HUDEP-2 (cell line): Measurements from ENCODE around the gene GALNT18.

Source experiments
- DNase-seq, 76 experiments: peaks; one replicate each; lab custom pipeline; 2025; ENCODE audit not compliant: unreplicated experiment in 76 of 76; lab: John Stamatoyannopoulos, UW

GALNT18 gene

DNA sequence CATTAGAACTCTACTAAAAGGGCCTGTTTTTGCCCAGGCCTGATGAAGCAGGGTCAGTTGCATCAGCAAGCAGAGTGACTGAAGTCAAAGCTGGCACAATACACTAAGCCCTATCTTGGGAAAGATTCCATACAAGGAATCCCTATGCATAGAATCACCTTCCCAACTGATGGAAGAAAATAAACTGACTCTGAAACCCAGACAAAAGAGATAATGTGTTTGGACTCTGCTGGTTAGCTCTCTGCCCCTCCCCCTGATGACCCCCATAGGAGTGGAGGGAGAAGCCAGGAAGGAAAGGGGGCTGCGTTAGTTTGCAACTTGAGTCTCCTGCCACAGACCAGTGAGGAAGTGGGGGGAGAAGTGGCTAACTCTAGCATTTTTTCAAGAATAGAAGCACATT lies 32.9 kb downstream of the GALNT18 start:
- DNase-seq: no peak

DNA sequence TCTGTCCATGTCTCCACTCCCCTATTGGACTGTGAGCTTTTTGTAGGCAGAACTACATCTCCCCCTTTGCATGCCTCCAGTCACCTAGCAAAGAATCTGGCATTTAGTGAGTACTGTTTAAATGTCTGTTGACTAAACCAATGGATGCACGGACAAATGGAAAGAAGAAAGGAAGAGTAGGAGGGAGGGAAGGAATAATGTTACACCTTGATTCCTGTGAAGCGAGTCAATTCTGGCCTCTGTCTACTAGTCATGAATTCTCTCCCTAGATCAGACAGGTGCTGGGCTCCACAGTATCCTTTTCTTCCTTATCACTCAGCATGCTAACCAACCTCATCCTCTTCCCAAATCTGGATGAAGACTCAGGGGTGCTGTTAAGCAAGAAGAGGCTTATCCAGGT lies 33.6 kb downstream of the GALNT18 start:
- DNase-seq: no peak

DNA sequence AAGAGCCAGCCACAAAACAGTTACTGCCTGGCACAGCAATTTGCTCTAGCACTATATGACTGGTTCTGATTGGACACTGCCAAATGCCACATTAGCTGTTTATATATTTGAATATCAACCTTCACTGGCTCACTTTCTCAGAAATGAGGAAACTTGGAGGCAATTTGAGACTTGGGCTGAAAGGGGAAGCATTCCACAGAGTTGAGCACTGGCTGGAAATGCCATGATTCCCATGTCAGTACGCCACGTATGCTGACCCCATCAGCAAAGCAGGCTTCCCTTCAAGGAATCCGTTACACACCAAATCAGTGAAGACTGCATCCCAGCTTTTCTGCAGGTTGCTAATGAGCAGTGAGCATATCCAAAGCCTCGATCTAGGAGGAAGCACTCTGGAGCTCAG lies 34.7 kb downstream of the GALNT18 start:
- no peak for DNase-seq

DNA sequence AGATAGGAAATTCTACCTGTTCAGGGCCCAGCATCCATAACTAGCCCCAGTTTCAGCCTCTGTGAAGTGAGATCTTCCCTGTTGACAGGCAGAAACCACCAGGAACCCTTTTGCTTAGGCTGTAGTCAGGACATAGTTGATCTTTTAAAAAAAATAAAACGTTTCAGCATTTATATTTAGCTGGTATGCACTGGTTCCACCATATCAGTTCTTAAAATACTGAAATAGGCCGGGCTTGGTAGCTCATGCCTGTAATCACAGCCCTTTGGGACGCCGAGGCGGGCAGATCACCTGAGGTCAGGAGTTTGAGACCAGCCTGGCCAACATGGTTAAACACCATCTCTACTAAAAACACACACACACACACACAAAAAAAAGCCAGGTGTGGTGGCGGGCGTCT lies 35.3 kb downstream of the GALNT18 start:
- DNase-seq: no peak

DNA sequence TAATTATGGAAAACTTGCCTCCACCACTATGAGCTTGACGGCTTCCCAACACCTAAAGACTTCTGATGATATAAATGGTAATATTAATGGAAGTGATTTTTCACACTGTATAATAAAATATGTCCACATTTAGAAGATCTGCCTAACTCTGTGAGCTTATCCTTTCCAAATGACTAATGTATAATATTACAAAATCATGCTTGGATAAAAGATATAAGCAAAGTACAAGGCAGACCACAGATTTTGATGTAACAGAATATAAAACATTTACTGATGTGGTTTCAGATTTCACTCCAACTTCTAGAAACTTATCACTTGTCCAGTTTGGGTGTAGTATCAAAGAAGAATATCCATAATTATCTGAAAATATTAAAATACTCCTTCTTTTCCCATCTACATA lies 36.9 kb downstream of the GALNT18 start:
- DNase-seq: no peak

DNA sequence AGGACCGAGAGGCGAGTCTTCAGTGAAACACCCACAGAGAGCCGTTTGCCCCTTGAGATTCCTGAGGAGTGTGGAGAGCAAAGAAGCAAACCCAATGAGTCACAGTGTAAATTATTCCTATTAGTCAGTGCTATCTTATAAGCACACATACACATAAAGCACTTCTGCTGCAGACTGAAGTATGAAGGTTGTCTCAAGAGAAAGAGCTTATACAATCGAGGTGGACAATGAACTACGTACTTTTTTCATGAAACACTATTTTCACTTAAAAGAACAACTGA lies 37.3 kb downstream of the GALNT18 start:
- DNase-seq: no peak

DNA sequence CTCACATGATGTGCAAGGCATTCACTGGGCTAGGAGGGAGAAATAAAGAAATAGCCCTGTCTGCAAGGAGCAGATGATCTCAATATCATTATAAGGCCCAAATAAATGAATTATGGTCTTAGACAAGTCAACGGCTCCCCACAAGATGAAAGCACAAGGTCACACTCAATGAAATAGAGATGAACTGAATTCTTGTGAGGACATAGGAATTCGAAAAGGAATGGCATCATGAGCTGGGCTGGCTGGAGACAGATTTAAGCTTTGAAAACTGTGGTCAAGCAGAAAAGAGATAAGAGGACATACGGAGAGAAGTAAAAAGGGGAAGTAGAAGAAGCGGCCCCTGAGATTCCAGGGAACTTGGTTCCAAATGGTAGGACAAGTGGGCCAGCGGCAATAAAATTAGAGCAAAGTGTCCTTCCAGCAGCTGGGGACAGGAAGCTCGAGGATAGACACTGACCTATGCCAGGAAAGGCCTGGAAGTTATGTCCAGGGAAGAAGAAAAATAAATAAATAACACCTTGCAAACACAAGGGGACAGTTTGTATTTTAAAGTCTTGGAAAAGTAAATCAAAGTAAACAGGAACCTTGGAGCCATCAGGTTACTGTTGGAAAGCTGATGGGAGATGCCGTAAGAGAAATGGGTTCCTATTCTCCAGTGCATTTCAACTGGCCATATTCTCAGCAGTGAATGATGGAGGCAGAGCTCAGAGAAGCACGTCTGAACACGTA lies 37.8 kb downstream of the GALNT18 start:
- DNase-seq: no peak

DNA sequence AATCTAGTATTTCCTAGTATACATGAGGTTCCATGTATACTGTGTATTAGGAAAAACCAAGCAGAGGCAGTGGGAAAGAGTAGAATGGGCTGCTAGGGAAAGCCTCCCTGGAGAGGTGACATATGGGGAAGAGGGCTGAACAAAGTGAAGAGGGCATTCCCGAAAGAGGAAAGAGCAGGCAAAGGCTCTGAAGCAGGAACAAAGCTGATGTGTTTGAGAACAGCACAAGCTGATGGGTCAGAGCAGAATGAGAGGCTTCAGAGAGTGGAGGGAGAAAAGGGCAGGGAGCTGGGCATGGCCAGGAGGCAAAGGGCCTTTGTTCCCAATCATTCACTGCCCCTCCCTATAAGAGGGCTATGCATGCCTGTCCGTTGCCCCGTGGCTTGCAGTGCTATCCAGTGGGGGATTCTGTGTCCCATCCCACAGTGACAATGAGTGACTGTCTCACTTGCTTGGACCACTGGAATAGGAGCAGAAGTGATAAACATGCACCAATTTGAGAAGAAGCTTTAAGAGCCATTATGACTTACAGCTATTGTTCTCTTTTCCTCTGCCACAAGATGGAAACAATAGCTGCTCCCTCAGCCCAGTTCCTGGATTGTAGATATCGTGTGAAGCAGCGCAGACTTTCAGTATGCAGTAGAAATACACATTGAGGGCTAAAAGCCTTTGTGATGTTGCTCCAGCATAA lies 39.6 kb downstream of the GALNT18 start:
- no peak for DNase-seq

DNA sequence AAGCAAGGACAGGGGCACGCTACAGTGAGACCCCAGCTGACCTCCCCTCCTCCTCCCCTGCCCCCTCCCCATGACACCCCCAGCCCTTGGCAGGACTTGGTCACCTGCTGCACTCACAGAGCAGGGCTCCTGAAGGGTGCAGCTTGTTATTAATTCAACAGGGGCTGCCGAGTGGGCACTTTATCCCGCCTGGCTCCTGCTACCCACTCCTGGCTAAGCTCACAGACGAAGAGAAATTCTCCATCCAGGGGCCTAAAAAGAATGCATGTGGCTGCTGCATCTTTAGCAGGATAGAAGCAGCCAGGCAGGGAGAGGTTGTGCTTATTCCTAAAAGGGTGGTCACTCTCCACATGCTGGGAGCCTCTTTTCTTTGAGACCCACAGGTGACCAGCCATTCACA lies 40.3 kb downstream of the GALNT18 start:
- no peak for DNase-seq

DNA sequence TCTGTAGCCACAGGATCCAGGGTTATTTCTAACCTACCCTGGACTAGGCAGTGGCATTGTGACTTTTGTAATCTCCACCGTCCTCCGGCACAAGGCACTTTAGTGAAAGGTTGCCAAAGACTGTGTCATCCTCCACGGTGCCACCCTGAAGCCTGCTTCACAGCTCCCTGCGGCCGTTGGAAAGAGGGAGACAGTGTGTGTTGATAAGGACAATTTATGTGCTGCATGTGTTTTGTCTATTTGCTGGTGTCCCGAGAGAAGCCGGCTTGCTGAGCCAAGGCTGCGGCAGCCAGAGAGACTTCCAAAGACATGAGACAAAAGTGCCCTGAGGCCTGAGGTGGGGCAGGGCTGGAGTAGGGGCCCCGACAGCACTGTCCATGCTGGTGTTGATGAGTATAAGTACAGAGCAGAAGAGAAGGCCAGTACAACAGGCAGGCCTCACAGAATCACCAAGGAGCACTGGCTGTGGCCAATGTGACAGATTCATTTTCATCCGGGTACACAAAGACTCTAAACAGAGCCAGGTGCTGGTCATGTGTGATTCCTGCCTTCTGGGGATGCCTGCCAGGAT lies 40.9 kb downstream of the GALNT18 start:
- peak in 5 of 76 experiments; percentile 18 to 67 (median 32) for DNase-seq

DNA sequence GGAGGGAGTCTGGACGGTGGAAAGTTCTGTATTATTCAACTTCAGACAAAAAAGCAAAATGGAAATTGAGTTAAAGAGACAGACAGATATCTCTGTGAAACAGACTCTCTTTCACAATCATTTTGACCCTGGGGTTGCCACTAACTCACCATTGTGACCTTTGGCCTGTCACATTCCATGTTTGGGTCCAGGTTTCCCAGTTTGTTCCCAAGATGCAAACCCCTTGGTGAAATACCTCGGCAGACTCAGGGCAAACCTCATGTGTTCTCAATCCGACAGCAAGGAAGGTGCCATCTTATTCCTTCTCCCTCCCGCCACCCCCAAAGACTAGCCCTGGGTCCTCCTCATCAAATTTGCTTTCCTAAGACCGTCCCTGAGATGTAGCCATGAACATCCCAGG lies 41.8 kb downstream of the GALNT18 start:
- no peak for DNase-seq

DNA sequence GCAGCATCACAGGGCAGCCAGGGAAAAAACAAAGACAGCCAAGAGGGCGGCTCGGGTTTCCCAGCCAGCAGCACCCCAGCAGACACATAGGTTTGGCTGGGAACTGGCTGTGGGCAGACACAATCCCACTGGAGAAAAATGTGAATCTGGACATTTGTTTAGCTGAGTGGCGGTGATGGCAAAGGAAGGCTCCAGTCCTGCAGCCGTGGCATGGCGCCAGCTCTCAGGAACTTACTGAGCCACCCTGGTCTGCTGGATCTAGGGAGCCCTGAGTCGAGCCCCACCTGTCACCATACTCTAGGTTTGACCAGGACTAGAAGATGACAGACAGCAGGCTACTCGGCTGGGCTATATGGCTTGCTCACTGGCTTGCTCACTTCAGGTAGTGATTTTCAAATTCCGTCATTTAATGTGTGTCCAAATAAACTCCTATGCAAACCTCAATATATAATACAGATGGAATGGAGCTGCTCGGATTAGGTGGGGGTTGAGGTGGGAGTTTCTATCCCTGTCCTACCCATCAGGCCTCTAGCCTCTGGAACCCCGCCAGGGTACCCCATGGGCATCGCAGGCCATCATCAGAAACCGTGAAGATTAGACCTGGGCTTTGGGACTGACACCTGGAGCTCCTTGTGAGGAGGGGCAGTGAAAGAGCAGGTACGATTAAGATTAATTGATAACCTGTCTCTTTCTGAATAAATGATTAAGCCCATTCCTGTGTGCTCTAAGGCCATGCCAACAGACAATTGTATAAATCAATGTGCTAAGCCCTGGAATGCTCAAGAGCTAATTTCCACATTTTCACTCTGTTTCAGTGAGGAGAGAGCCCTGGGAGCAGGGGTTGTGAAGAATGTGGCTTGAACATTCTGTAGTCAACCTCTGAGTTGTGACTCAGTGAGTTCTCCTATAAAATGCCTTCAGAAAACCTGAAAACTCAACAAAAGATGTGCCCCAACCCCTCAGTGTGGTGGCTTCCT lies 42.5 kb downstream of the GALNT18 start:
- DNase-seq: no peak

DNA sequence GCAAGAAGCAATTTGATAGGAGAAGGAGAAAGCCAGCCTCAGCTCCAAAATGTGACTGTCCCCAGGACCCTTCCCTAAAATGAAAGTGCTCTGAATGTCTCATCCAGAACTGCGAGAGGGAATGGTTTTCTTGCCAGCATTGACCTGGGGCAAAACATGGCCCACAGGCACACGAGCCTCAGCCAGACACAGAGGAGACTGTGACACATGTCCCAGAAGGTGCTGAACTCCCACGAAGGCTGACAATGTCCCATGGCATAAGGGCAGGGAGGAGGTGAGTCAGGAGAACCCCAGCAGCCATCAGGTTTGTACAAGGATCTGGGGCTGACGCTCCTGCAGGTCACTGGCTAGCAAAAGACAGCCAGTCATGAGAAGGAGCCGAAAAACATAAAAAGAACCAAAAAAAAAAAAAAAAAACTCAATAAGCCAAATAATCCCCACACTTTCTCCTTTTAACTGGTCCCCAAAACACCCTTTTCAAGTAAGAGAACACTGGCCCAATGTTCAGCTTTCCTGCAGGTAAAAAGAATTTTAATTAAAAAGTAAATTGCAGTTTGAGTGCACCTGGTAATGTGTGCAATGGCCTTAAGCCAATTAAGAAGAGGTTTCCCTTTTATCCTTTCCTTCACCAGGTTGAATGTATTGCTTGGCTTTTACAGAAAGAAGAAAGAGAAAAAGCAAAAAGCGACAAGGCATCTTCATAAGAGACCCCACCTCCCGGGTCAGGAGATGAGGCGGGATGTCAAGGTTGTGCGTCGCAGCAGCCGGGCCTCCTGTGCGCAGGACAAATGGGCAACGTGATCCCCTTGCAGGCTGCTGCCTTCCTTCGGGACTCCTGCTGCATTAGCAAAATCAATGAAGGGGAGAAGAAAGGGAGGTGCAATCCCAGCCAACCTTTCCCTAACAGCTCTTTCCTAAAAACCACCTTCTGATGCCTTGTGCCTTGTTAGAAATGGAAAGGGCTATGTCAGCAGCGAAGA lies 43.6 kb downstream of the GALNT18 start:
- no peak for DNase-seq

DNA sequence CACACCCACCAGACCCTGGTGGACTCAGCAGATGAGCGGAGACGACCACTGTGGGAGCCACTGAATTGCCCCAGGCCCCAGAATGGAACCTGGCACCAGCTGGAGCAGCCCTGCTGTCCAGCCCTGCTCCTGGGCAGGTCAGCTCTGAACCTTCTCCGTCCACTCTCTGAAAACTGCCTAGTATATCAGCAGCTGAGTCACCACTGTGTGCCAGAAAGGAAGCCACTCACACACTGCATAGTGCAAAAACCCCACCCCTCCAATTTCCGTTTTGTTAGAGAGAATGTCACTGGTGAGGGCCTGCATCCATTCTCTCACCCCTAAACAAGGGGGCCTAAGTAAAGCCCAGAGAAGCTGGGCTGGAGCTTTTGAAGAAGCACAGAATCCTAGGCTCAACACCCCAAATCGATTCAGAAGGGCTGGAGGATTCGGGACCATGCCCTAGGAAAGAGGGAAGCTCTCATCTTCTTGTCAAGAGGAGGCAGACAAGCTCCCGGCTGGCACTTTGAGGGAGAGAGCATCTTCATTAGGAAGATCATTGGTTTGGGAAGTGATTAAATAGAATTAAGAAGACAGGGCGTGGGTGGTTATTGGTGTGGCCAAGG lies 44.5 kb downstream of the GALNT18 start:
- DNase-seq: no peak

DNA sequence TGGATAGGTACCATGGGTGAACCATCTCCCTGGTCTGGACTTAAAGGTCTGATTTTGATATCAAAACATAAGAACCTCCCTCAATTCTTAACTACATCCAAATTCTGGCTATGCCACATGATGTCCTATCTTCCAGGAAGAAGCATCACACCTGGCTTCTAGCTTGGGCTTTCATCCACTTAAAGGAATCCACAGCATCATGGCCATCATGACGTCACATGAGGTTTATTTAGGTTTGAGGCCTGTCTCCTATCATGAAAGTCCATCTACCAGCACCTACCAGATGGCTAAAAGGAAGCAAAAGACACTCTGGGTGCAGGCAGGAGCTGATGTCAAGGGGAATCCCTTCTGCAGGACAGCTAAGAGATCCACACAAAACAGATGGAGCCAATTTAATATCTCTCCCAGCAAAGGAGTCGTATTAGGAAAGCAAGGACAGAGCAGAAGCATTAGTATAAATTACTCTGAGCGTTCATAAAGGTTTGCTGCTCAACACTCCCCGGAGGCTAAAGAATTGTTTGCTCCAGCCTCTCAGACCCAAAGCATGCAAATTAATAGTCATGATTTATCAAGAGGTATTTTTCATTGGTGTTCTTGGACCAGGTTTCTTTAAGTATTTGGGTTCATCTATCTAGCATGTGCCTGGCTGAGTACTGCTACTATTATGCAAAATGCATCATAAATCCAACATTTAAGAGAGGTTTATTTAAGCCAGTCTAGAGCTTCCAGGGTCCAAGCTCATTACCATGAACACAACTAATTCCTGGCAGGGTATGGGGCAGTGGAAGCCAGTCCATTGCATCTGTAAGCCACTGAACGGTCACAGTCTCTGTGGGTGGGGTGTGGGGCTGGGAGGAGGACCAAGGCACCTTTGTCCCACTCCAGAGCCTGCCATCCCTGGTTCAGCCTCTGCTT lies 47.2 kb downstream of the GALNT18 start:
- DNase-seq: no peak

DNA sequence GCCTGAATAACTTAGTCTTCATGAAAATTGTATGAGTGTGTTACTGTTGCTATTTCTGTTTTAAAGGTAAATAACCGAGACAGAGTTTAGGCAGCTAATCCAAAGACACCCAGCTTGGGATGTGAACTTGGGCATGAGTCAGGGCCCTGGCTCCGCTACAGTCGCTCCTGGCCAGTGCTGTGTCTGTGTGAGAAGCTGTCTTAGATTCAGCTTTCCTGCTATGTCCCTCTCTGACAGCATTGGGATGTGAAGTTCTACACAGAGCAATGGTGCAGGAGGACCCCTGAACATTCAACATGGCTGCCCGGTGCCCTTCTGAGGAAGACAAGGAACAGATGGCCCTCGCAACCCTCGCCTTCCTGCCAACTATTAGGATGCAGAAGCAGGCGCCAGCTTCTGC lies 49.4 kb downstream of the GALNT18 start:
- DNase-seq: no peak

DNA sequence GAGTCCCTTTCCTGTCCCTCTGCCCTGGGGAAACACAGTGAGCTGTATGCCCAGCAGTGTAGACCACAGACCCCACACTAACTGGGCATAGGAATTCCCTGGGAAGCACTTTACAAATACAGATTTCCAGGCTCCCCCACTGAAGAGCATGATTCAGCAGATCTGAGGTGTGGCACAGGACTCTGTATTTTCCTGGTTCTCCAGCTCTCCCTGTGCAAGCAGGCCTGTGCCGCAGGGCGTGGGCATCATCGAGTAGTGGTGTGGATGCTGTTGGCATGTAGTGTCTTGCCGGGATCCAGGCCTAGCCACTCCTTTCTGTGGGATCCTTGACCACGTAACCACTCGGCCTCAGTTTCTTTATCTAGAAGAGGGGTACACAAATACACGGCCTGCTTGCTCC lies 49.9 kb downstream of the GALNT18 start:
- no peak for DNase-seq

DNA sequence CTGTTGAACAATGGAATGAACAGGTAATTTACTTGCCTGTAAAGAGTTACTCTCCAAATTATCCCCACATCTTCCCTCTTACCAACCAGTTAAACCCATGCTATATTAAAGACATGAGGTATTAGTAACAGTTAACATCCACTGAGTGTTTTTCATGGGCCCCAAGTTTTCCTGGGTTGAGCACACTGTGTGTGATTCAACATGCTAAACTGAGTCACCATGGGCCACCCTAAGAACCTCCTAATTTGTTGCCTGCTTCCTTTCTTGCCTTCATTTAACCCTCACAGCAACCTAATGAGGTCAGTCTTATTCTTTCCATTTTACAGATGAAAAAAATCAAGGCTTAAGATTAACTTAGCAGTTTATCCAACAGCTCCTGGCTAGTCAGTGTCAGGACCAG lies 51.0 kb downstream of the GALNT18 start:
- DNase-seq: no peak
